ENCODE results near the gene SH3PXD2A.
"Not testable (repeated sequence)": the region's sequence is repeated elsewhere in the genome, so short reads cannot be mapped to it uniquely, and the experiment has no call there.

Gene SH3PXD2A

GRCh38 chr10:103786020-103786419 lies 69.4 kb downstream of the SH3PXD2A start:
- no peak for DNase-seq

DNA sequence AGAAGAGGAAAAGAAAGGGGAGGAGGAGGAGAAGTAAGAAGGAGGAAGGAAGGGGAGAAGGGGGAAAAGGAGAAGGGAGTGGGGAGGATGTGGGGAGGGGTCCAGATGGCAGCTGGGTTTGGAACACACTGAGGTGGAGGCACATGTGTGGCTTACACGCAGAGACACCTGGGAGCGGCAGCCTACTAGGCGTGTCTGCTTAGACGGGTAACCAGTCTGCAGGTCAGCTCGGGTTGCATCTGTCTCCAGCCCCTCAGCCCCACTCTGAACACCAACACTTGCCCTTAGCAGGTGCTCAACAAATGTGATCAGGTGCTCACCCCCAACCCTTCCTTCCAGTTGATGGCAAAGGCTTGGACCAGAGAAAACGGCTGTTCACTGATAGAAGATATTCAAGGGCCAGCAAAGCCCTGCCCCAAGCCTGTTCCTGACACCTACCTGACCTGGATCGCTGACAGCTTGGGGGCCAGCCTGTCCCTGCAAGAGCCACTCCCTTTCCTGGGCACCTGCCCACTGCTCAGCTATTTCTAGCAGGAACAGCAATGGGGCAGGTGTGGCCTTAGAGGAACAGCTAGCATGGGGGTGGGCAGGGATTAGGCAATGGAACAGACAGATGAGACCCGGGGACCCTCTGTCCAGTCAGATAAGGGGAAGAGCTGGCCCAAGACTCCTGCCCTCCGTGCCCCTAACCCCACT lies 70.5 kb downstream of the SH3PXD2A start:
- DNase-seq = no peak

- no peak for DNase-seq
These were observed 71.3 kb downstream of the SH3PXD2A start for GRCh38 chr10:103784089-103784488.

DNA sequence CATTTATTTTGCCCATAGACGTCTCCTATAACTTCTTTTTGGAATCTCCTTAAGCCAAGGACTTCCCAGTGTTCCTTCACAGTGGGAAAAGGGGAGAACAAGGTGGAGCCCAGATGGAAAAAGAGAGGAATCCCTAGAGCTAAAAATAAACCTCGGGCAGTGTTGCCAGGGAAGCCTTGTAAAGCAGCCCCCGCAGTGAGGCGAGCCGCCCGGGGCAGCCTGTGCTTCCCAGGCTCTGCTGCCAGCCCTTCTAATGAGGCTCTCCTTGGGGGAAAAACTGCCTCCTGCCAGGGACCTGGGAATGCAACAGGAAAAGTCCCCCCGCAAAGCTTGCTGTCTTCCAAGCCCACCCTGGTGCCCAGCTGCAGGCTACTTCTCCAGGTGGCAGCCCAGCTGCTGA lies 71.7 kb downstream of the SH3PXD2A start:
- DNase-seq = no peak

GRCh38 chr10:103781329-103782061 lies 73.9 kb downstream of the SH3PXD2A start:
- no peak for DNase-seq

DNA sequence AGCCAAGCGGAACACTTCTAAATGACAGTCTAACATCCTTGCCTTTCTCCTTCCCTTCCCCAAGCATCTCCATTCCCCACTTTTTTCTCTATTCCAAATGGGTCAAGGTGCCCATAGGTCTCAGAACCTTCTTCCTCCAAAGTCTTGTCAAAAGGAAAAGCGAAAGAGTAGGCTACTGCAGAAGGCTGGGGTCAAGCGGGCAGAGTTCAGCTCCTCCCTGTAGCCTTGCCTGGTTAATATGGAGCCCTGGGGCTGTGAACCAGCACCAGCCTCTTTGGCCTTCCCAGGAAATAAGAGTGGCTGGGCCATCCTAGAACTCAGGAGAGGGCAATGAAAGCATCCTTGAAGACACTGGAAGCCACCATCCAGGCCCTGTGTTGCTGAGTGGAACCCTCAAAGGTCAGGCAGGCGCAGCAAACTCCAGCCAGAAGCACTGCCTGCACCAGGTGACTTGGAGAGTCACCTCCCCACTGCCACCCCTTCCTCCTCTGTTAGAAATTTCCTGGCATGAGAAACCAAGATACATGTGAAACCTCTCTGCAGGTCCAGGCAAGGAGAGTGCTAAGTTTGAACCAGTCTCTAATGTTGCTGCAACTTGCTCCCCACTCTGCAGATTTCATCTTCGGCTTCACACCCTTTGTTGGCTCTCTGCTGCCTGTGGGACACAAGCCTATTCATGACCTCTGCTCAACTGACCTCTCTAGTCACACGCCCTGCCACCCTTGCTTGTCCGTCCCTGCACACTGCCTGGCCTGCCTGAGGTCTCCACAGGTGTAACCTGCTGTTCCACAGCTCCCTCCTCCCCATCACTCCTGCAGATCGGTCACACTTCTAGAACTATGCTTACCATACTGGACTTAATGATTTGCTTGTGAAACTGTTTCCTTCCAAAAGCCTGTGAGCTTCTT lies 74.9 kb downstream of the SH3PXD2A start:
- no peak for DNase-seq

- no peak for DNase-seq
These were observed 76.8 kb downstream of the SH3PXD2A start for GRCh38 chr10:103778358-103779139.

DNA sequence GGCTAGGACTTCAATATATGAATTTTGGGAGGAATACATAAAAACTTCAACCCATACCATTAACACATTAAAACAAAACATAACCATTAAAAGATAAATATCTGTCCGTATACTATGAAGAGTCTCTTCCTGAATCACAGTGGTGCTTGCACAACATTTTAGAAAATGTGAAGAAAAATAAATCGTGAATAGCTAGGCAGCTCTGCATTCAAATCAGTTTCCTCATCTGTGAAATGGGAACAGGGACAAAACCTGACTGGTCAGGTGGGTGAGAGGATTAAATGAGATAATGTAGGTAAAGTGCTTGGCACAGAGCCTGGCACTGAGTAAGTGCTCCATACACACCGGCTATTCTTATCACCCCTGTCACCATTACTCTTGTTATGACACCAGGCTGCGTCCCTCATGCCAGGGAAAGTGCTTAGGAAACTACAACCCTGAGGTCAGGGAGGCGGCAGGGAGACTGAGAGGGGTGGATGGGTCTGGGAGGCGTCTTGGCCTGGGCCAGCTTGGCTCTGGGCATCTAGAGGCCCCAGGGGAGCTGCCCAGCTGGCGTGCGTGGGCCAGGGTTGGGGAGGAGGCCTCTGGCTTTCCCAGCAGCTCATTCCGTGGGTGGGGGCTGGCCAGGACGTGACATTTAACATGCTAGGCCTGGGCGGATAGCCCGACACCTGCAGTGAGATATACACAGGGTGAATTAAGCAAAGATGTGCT lies 78.3 kb downstream of the SH3PXD2A start:
- no peak for DNase-seq

- DNase-seq = no peak
These were observed 79.6 kb downstream of the SH3PXD2A start for GRCh38 chr10:103775776-103776175.

DNA sequence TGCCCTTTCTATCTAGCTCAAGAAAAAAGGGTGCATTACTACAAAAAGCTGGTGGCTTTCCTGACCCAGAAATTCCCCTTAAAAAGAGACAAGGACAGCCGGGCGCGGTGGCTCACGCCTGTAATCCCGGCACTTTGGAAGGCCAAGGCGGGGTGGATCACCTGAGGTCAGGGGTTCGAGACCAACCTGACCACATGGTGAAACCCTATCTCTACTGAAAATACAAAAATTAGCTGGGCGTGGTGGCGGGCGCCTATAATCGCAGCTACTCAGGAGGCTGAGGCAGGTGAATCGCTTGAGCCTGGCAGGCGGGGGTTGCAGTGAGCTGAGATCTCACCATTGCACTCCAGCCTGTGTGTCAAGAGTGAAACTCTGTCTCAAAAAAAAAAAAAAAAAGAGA lies 82.5 kb downstream of the SH3PXD2A start:
- DNase-seq = not testable (repeated sequence)

GRCh38 chr10:103772096-103772845 lies 83.1 kb downstream of the SH3PXD2A start:
- DNase-seq = peak; percentile 58

GRCh38 chr10:103770139-103770538 lies 85.2 kb downstream of the SH3PXD2A start:
- no peak for DNase-seq

- no peak for DNase-seq
These were observed 86.2 kb downstream of the SH3PXD2A start for GRCh38 chr10:103769176-103769575.

GRCh38 chr10:103768345-103768744 lies 87.0 kb downstream of the SH3PXD2A start:
- no peak for DNase-seq

DNA sequence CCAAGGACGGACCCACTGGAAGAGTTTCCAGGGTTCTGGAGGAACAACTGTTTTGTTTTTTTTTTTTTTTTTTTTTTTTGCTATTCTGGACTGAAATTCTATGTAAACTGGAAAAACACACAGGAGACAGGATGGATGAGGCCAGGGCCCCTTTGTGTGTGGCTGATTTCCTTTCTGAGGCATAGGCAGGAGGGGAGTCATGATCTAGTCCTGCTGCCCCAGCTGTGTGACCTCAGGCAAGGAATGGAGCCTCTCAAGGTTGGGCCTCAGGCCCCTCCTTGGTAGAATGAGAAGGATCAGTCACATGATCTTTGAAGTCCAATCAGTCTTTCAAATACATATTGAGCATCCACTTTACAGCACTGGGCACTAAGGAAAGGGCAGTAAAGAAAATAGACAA lies 87.6 kb downstream of the SH3PXD2A start:
- no peak for DNase-seq

GRCh38 chr10:103766751-103767505 lies 88.4 kb downstream of the SH3PXD2A start:
- no peak for DNase-seq

DNA sequence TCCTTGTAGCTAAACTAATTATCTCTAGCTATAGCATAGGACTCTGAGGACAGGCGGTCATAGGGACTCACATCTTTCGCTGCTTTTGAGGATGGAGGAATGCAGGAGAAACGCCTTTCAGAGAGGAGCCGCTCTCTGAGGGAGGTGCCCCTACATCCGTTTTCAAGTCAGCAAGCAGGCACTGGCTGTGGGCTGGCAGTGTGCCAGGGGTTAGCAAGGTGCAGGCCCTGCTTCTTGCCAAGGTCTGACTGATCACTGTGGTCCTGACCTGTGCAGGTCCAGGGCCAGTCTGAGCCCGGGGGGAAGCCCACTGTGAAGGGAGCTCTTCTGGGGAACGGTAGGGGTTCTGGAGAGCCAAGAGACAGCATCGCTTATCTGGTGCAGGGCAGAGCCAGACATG lies 89.4 kb downstream of the SH3PXD2A start:
- DNase-seq = peak; percentile 80

- DNase-seq = no peak
These were observed 90.2 kb downstream of the SH3PXD2A start for GRCh38 chr10:103765168-103765567.

DNA sequence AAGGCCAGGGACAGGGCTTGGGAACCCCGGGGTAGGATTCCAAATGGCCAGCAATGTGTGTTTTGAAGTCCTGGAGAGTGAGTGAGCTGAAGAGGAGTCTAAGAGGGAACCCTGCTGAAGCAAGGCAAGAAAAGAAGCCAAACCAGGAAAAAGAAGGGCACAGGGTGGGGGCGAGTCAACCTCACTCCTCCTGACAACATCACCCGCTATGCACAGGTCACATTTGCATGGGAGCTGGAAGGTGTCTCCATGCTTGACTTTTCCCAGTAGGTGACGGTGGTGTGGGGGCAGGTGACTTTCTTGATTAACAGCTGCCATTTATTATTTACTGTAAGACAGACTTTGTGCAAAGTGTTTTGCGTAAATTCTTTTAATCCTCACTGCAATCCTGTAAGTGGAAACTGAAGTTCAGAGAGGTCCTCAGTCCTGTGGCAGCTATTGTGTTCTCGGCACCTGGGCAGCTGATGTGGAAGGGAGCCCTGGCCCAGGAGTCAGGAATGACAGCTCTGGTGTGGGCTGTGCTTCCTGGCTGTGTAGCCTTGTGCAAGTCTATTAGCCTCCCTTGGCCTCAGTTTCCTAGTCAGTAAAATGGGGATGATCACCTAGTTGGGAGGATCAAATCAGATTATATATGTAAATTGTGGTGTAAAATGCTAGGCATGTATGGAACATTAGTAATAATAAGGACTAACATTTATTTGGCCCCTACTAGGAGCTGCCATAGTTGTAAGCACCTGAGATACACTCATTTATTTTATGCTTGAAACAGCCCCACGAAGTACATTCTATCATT lies 90.9 kb downstream of the SH3PXD2A start:
- no peak for DNase-seq

All from CD4-positive, alpha-beta T cell treated with Interleukin-12 subunit alpha and Interleukin-12 subunit beta, for 1 hour (primary cell).